WTC11 (cell line): Measurements from ENCODE around the gene TOE1. TPM values are rescaled to one million over a fixed set of nuclear protein-coding genes. Genes with fewer than 3 reads are reported as not detected.

Source experiments
- ATAC-seq: fragments of 200-7000 bp; cut with Tn5 transposase; 2 replicates; pipeline ENCODE4 v1.10.0; 2021; ENCODE audit warnings: mild to moderate bottlenecking, moderate library complexity
- CTCF ChIA-PET: fragments of 300-600 bp; sonication (Branson Sonifier 250); formaldehyde crosslinking; loops from one replicate; lab custom pipeline; 2021; ENCODE audit warnings: antibody characterized with exemption; lab: Charles Lee
- POLR2A ChIA-PET: fragments of 350-600 bp; sonication (Branson Sonifier 250); formaldehyde crosslinking; loops from one replicate; lab custom pipeline; 2021; ENCODE audit warnings: antibody characterized with exemption; lab: Charles Lee
- DNase-seq: peaks from one replicate; pipeline ENCODE4 v3.0.0; 2021; ENCODE audit warnings: low spot score
- H3K27ac Mint-ChIP-seq: 2 replicates; pipeline ENCODE4 v1.8.0; 2021; ENCODE audit warnings: mixed read lengths
- H3K27me3 Mint-ChIP-seq: 2 replicates; pipeline ENCODE4 v1.8.0; 2021; ENCODE audit warnings: low read depth, mild to moderate bottlenecking, moderate library complexity, mixed read lengths
- H3K36me3 Mint-ChIP-seq: 2 replicates; pipeline ENCODE4 v1.8.0; 2021; ENCODE audit warnings: mixed read lengths
- H3K4me1 Mint-ChIP-seq: 2 replicates; pipeline ENCODE4 v1.8.0; 2022; ENCODE audit warnings: mixed read lengths
- H3K4me3 Mint-ChIP-seq: 2 replicates; pipeline ENCODE4 v1.8.0; 2021; ENCODE audit warnings: mild to moderate bottlenecking, moderate library complexity, mixed read lengths
- H3K9me3 Mint-ChIP-seq: 2 replicates; pipeline ENCODE4 v1.8.0; 2021; ENCODE audit warnings: mixed read lengths
- AFF4 ChIP-seq: sonication (generic); formaldehyde crosslinking; IDR thresholded peaks from 2 replicates; pipeline ENCODE4 v1.8.1; 2023; ENCODE audit warnings: mild to moderate bottlenecking, missing genetic modification reagents, borderline replicate concordance
- CBFB ChIP-seq: sonication (generic); formaldehyde crosslinking; IDR thresholded peaks from 2 replicates; pipeline ENCODE4 v1.8.1; 2022; ENCODE audit warnings: mild to moderate bottlenecking, low read depth, missing genetic modification reagents
- ELF4 ChIP-seq: sonication (generic); formaldehyde crosslinking; IDR thresholded peaks from 2 replicates; pipeline ENCODE4 v1.8.1; 2022; ENCODE audit warnings: low read depth, mild to moderate bottlenecking, moderate library complexity, missing genetic modification reagents
- EMX1 ChIP-seq: fragments of 250-450 bp; sonication (Bioruptor Pico); IDR thresholded peaks from 2 replicates; pipeline ENCODE4 v1.8.0; 2021; ENCODE audit warnings: mild to moderate bottlenecking
- GRHL2 ChIP-seq: fragments of 250-450 bp; sonication (Bioruptor Pico); IDR thresholded peaks from 2 replicates; pipeline ENCODE4 v1.8.0; 2022; ENCODE audit warnings: mild to moderate bottlenecking, moderate library complexity; ENCODE audit not compliant: insufficient replicate concordance, severe bottlenecking
- GTF2I ChIP-seq: fragments of 250-450 bp; sonication (Bioruptor Pico); conservative IDR thresholded peaks from 2 replicates; pipeline ENCODE4 v1.4.0; 2021; ENCODE audit warnings: mild to moderate bottlenecking
- IRF1 ChIP-seq: sonication (generic); formaldehyde crosslinking; IDR thresholded peaks from 2 replicates; pipeline ENCODE4 v1.8.0; 2023; ENCODE audit warnings: missing genetic modification reagents
- NFATC4 ChIP-seq: fragments of 250-450 bp; sonication (Bioruptor Pico); IDR thresholded peaks from 2 replicates; pipeline ENCODE4 v1.9.0; 2021; ENCODE audit warnings: mild to moderate bottlenecking
- PRDM15 ChIP-seq: sonication (generic); formaldehyde crosslinking; IDR thresholded peaks from 2 replicates; pipeline ENCODE4 v1.8.0; 2022; ENCODE audit warnings: missing genetic modification reagents
- PREB ChIP-seq: sonication (generic); formaldehyde crosslinking; IDR thresholded peaks from 2 replicates; pipeline ENCODE4 v1.8.1; 2022; ENCODE audit warnings: mild to moderate bottlenecking, missing genetic modification reagents, moderate library complexity, borderline replicate concordance
- PRRX2 ChIP-seq: fragments of 250-450 bp; sonication (Bioruptor Pico); IDR thresholded peaks from 2 replicates; pipeline ENCODE4 v1.8.0; 2021; ENCODE audit warnings: mild to moderate bottlenecking
- RELA ChIP-seq: sonication (generic); formaldehyde crosslinking; IDR thresholded peaks from 2 replicates; pipeline ENCODE4 v1.8.1; 2022; ENCODE audit warnings: missing genetic modification reagents, mild to moderate bottlenecking, borderline replicate concordance
- ZNF138 ChIP-seq: sonication (generic); formaldehyde crosslinking; conservative IDR thresholded peaks from 2 replicates; pipeline ENCODE4 v1.8.1; 2022; ENCODE audit warnings: mild to moderate bottlenecking, moderate library complexity, missing genetic modification reagents
- ZNF317 ChIP-seq: sonication (generic); formaldehyde crosslinking; IDR thresholded peaks from 2 replicates; pipeline ENCODE4 v1.8.1; 2023; ENCODE audit warnings: low read depth, mild to moderate bottlenecking, moderate library complexity, missing genetic modification reagents, borderline replicate concordance
- ZNF423 ChIP-seq: fragments of 250-450 bp; sonication (Bioruptor Pico); IDR thresholded peaks from 2 replicates; pipeline ENCODE4 v2.1.2; 2022; ENCODE audit warnings: mild to moderate bottlenecking, moderate library complexity
- total RNA-seq: library from RNA; stranded (reverse); gene quantifications from 3 replicates; pipeline ENCODE4 v1.2.3, GENCODE V29; 2021
- TF ChIP-seq, protein P1 (sequence below): sonication (generic); formaldehyde crosslinking; IDR thresholded peaks from 2 replicates; pipeline ENCODE4 v1.8.1; 2022; ENCODE audit warnings: low read depth, missing genetic modification reagents, borderline replicate concordance
- TF ChIP-seq, protein P2 (sequence below): fragments of 250-450 bp; sonication (Bioruptor Pico); IDR thresholded peaks from 2 replicates; pipeline ENCODE4 v1.9.0; 2021; ENCODE audit warnings: mild to moderate bottlenecking, borderline replicate concordance
- TF ChIP-seq, protein P3 (sequence below): sonication (generic); formaldehyde crosslinking; IDR thresholded peaks from 2 replicates; pipeline ENCODE4 v1.8.0; 2022; ENCODE audit warnings: mild to moderate bottlenecking, missing genetic modification reagents

Gene TOE1
- total RNA-seq, 1 experiment from 2014 or later, result 7.4 TPM

- CTCF ChIA-PET, result interaction anchor here (1.5 to 4.4 kb wide), 5 partner anchors 12 to 316 kb away, joined by 6 to 32 read pairs (median 8); partner anchors contain the start of genes MUTYH, TOE1 and UROD
- Mint-ChIP-seq H3K9me3 (peaks cover 9% of the 10 kb centered on the region), H3K36me3 (peaks cover 26% of the 10 kb centered on the region), H3K27me3 (no peaks in the 10 kb centered on the region; the same call in 1 of the 2 replicates), H3K27ac (peak overlapping the region; percentile 78), H3K4me1 (peaks cover 37% of the 10 kb centered on the region), H3K4me3 (peak overlapping the region; percentile 70)
- POLR2A ChIA-PET, result interaction anchor here (0.5 to 4.4 kb wide), 10 partner anchors 8 to 439 kb away, joined by 3 to 54 read pairs (median 4); partner anchors contain the start of genes MUTYH, TESK2, TOE1 and UROD
- DNase-seq (no peak), ATAC-seq (peak; percentile 4; the same call in 1 of the 2 replicates)
- TF ChIP-seq ELF4 (no peak), ZNF317 (CRISPR knock-in tag) (no peak), IRF1 (CRISPR knock-in tag) (0 out of 2 replicates have a peak, but pooled peaks have one; percentile 26), PREB (no peak), PRDM15 (CRISPR knock-in tag) (no peak), RELA (CRISPR knock-in tag) (peak; percentile 54; the same call in 1 of the 2 replicates), ZNF423 (CRISPR knock-in tag) (peak; percentile 38; the same call in 1 of the 2 replicates), ZNF138 (no peak), GRHL2 (CRISPR knock-in tag) (no peak), NFATC4 (no peak), EMX1 (CRISPR knock-in tag) (no peak), CBFB (CRISPR knock-in tag) (no peak), GTF2I (CRISPR knock-in tag) (no peak), AFF4 (CRISPR knock-in tag) (no peak), PRRX2 (CRISPR knock-in tag) (no peak)
- TF ChIP-seq, protein P1, sequence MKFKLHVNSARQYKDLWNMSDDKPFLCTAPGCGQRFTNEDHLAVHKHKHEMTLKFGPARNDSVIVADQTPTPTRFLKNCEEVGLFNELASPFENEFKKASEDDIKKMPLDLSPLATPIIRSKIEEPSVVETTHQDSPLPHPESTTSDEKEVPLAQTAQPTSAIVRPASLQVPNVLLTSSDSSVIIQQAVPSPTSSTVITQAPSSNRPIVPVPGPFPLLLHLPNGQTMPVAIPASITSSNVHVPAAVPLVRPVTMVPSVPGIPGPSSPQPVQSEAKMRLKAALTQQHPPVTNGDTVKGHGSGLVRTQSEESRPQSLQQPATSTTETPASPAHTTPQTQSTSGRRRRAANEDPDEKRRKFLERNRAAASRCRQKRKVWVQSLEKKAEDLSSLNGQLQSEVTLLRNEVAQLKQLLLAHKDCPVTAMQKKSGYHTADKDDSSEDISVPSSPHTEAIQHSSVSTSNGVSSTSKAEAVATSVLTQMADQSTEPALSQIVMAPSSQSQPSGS (CRISPR knock-in tag), result no peak
- TF ChIP-seq, protein P2, sequence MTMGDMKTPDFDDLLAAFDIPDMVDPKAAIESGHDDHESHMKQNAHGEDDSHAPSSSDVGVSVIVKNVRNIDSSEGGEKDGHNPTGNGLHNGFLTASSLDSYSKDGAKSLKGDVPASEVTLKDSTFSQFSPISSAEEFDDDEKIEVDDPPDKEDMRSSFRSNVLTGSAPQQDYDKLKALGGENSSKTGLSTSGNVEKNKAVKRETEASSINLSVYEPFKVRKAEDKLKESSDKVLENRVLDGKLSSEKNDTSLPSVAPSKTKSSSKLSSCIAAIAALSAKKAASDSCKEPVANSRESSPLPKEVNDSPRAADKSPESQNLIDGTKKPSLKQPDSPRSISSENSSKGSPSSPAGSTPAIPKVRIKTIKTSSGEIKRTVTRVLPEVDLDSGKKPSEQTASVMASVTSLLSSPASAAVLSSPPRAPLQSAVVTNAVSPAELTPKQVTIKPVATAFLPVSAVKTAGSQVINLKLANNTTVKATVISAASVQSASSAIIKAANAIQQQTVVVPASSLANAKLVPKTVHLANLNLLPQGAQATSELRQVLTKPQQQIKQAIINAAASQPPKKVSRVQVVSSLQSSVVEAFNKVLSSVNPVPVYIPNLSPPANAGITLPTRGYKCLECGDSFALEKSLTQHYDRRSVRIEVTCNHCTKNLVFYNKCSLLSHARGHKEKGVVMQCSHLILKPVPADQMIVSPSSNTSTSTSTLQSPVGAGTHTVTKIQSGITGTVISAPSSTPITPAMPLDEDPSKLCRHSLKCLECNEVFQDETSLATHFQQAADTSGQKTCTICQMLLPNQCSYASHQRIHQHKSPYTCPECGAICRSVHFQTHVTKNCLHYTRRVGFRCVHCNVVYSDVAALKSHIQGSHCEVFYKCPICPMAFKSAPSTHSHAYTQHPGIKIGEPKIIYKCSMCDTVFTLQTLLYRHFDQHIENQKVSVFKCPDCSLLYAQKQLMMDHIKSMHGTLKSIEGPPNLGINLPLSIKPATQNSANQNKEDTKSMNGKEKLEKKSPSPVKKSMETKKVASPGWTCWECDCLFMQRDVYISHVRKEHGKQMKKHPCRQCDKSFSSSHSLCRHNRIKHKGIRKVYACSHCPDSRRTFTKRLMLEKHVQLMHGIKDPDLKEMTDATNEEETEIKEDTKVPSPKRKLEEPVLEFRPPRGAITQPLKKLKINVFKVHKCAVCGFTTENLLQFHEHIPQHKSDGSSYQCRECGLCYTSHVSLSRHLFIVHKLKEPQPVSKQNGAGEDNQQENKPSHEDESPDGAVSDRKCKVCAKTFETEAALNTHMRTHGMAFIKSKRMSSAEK (CRISPR knock-in tag), result no peak
- TF ChIP-seq, protein P3, sequence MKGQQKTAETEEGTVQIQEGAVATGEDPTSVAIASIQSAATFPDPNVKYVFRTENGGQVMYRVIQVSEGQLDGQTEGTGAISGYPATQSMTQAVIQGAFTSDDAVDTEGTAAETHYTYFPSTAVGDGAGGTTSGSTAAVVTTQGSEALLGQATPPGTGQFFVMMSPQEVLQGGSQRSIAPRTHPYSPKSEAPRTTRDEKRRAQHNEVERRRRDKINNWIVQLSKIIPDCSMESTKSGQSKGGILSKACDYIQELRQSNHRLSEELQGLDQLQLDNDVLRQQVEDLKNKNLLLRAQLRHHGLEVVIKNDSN (CRISPR knock-in tag), result peak; percentile 7; the same call in 1 of the 2 replicates
Observed at GRCh38 chr1:45327644-45328515, 12.1 kb upstream of the TOE1 start.
